ENCODE measurements around the gene C1orf198.

- TF ChIP-seq CTCF (IDR thresholded peaks at IDR 0.05) = no peak
- no peak for TF ChIP-seq EZH2 (IDR thresholded peaks at IDR 0.05)
- no peak for TF ChIP-seq EZH2phosphoT487 (IDR thresholded peaks at IDR 0.05)
Measured at GRCh38 chr1:230913496-230913895, 45.2 kb upstream of the C1orf198 start.

Measured in neural progenitor cell (in vitro differentiated cells).